Fibroblast of lung (primary cell): ENCODE data around the gene TPCN2. TPM values are rescaled to one million over a fixed set of nuclear protein-coding genes. Genes with fewer than 3 reads are reported as not detected.

Source experiments
- DNase-seq, 2 donors: peaks; one replicate each; pipeline versions ENCODE4 v3.0.0 to v3.0.0-alpha.2; 2010; ENCODE audit warnings: low read depth in 2 of 2
- H2AFZ ChIP-seq: 2 replicates; pipeline ENCODE4 v1.5.1; 2012; ENCODE audit warnings: low read length, control low read depth, inconsistent platforms
- H3K27ac ChIP-seq: 2 replicates; pipeline ENCODE4 v1.5.1; 2011; ENCODE audit warnings: low read length, control low read depth; ENCODE audit not compliant: insufficient read depth
- H3K27me3 ChIP-seq: 2 replicates; pipeline ENCODE4 v1.5.1; 2011; ENCODE audit warnings: mild to moderate bottlenecking, low read length; ENCODE audit not compliant: control insufficient read depth, insufficient read depth
- H3K36me3 ChIP-seq: 2 replicates; pipeline ENCODE4 v1.5.1; 2011; ENCODE audit warnings: low read length; ENCODE audit not compliant: control insufficient read depth, insufficient read depth
- H3K4me1 ChIP-seq: 2 replicates; pipeline ENCODE4 v1.5.1; 2011; ENCODE audit warnings: low read length; ENCODE audit not compliant: control insufficient read depth, insufficient read depth; ENCODE audit errors: extremely low read depth
- H3K4me2 ChIP-seq: 2 replicates; pipeline ENCODE4 v1.5.1; 2011; ENCODE audit warnings: low read length, control low read depth; ENCODE audit not compliant: insufficient read depth; ENCODE audit errors: extremely low read depth
- H3K4me3 ChIP-seq, 4 experiments: fragments of 200-600 bp in 1 of 4; sonication (generic) in 1 of 4; replicated peaks in 1 of 4; 2 replicates each; pipeline ENCODE4 v1.5.1; 2011 to 2016; ENCODE audit warnings: low read length in 4 of 4, low read depth in 3 of 4, mild to moderate bottlenecking in 3 of 4, control low read depth in 2 of 4, inconsistent platforms in 1 of 4, mixed read lengths in 1 of 4; ENCODE audit not compliant: insufficient read depth in 1 of 4; ENCODE audit errors: control extremely low read depth in 1 of 4
- H3K79me2 ChIP-seq: 2 replicates; pipeline ENCODE4 v1.5.1; 2012; ENCODE audit warnings: mild to moderate bottlenecking, low read length, inconsistent platforms; ENCODE audit not compliant: control insufficient read depth, insufficient read depth
- H3K9ac ChIP-seq: 2 replicates; pipeline ENCODE4 v1.5.1; 2011; ENCODE audit warnings: mild to moderate bottlenecking, low read length, control low read depth; ENCODE audit not compliant: insufficient read depth
- H3K9me3 ChIP-seq: 2 replicates; pipeline ENCODE4 v1.5.1; 2012; ENCODE audit warnings: low read depth, low read length; ENCODE audit not compliant: control insufficient read depth, insufficient read depth
- H4K20me1 ChIP-seq: 2 replicates; pipeline ENCODE4 v1.5.1; 2011; ENCODE audit warnings: low read length; ENCODE audit not compliant: control insufficient read depth, insufficient read depth; ENCODE audit errors: extremely low read depth
- EZH2 ChIP-seq: IDR thresholded peaks from 2 replicates; pipeline ENCODE4 v1.5.1; 2012; ENCODE audit warnings: low read length, control low read depth, mild to moderate bottlenecking; ENCODE audit errors: missing control alignments
- polyA plus RNA-seq, 2 donors: library from polyadenylated mRNA; depleted of rRNA in 1 of 2; stranded (reverse) in 1 of 2; unstranded in 1 of 2; fragments of >200 nt; gene quantifications; 2 replicates each; pipeline ENCODE4 v1.2.1, GENCODE V29; 2011 to 2012; ENCODE audit warnings: missing spikeins in 1 of 2
- total RNA-seq: library from RNA; depleted of rRNA; stranded (reverse); fragments of >200 nt; gene quantifications from 2 replicates; pipeline ENCODE4 v1.2.1, GENCODE V29; 2014
- TF ChIP-seq, protein P1 (sequence below), 2 donors: IDR thresholded peaks in 1 of 2; conservative IDR thresholded peaks in 1 of 2; 1 replicate in 1 of 2; 2 replicates in 1 of 2; pipeline ENCODE4 v1.5.1; 2011 to 2012; ENCODE audit warnings: low read length in 2 of 2, control low read depth in 1 of 2, inconsistent platforms in 1 of 2, low read depth in 1 of 2, mild to moderate bottlenecking in 1 of 2

TPCN2 gene
- total and polyA plus RNA-seq, 2 donors (not counting 1 experiment from before 2014, with no cell fraction given), result 9.7 to 11.7 TPM

DNA sequence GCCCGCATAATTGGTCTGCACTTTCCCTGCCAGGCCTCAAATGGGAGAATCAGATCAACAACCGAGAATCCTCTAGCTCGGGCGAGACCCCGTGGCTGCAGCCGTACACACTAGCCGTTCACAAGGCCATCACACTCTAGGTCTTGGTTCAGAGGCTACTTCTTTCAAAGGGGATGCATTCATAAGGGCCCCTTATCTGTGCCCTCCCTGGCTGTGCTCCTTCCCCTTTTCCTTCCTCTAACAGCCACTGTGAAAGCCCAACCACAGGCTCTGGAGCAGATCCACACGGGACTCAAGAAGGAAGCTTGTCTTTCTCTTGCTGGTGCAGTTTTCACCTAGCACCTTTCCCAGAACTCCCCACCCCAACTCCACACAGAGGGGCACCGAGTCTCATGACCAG lies 131.5 kb downstream of the TPCN2 start:
- DNase-seq, result no peak

GRCh38 chr11:69180726-69181125 lies 132.0 kb downstream of the TPCN2 start:
- Histone ChIP-seq H3K9me3 (no peaks in the 10 kb centered on the region), H3K4me2 (no peak overlapping the region), H3K36me3 (no peaks in the 10 kb centered on the region), H3K4me1 (no peaks in the 10 kb centered on the region), H3K9ac (no peak overlapping the region), H2AFZ (no peak overlapping the region), H4K20me1 (no peaks in the 10 kb centered on the region), H3K79me2 (no peaks in the 10 kb centered on the region), H3K27ac (no peak overlapping the region), H3K27me3 (peaks cover 11% of the 10 kb centered on the region), H3K4me3 (no peak overlapping the region)
- no peak for DNase-seq
- TF ChIP-seq, protein P1, sequence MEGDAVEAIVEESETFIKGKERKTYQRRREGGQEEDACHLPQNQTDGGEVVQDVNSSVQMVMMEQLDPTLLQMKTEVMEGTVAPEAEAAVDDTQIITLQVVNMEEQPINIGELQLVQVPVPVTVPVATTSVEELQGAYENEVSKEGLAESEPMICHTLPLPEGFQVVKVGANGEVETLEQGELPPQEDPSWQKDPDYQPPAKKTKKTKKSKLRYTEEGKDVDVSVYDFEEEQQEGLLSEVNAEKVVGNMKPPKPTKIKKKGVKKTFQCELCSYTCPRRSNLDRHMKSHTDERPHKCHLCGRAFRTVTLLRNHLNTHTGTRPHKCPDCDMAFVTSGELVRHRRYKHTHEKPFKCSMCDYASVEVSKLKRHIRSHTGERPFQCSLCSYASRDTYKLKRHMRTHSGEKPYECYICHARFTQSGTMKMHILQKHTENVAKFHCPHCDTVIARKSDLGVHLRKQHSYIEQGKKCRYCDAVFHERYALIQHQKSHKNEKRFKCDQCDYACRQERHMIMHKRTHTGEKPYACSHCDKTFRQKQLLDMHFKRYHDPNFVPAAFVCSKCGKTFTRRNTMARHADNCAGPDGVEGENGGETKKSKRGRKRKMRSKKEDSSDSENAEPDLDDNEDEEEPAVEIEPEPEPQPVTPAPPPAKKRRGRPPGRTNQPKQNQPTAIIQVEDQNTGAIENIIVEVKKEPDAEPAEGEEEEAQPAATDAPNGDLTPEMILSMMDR (conservative IDR thresholded peaks at IDR 0.05 in 1 of 2, IDR thresholded peaks at IDR 0.05 in 1 of 2; ENCODE audit: low read depth in 1 of 2, low read length in 2 of 2), result no peak
- TF ChIP-seq EZH2, result no peak

More for the DNA sequence above, 131.5 kb downstream of the TPCN2 start:
- H3K9me3 ChIP-seq, result no peaks in the 10 kb centered on the region
- H3K79me2 ChIP-seq, result no peaks in the 10 kb centered on the region
- no peak overlapping the region for H3K4me2 ChIP-seq
- H3K4me1 ChIP-seq, result no peaks in the 10 kb centered on the region
- peaks cover 14% of the 10 kb centered on the region for H3K27me3 ChIP-seq
- no peaks in the 10 kb centered on the region for H3K36me3 ChIP-seq
- no peak overlapping the region for H2AFZ ChIP-seq
- H4K20me1 ChIP-seq, result no peaks in the 10 kb centered on the region
- no peak overlapping the region for H3K9ac ChIP-seq
- H3K4me3 ChIP-seq, result no peak overlapping the region
- H3K27ac ChIP-seq, result no peak overlapping the region
- TF ChIP-seq EZH2, result no peak
- TF ChIP-seq, protein P1 (conservative IDR thresholded peaks at IDR 0.05 in 1 of 2, IDR thresholded peaks at IDR 0.05 in 1 of 2; ENCODE audit: low read depth in 1 of 2, low read length in 2 of 2), result no peak

DNA sequence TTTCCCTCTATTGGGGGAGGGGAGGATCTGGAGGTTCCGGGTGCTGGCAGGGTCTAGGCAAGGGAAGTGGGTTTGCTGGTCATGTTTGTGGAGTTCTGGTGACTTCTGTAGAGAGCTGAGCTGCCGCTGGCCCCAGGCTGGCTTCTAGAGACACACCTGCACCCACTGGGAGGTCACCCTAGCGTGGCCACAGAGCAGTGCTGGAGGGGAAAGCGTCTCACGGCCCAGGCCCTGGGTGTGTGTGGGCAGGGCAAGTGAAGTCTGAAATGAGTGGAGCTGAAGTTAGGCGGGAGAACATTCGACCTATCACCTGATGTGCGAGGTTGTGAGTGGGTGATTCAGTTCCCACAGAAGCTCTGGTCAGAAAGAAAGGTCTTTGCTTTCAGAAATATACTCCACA lies 134.9 kb downstream of the TPCN2 start:
- Histone ChIP-seq H2AFZ (no peak overlapping the region), H3K27me3 (peaks cover 9% of the 10 kb centered on the region), H3K4me1 (no peaks in the 10 kb centered on the region), H4K20me1 (no peaks in the 10 kb centered on the region), H3K9me3 (no peaks in the 10 kb centered on the region), H3K4me2 (no peak overlapping the region), H3K27ac (no peak overlapping the region), H3K79me2 (no peaks in the 10 kb centered on the region), H3K9ac (no peak overlapping the region), H3K4me3 (no peak overlapping the region), H3K36me3 (no peaks in the 10 kb centered on the region)
- DNase-seq, result no peak
- TF ChIP-seq, protein P1 (conservative IDR thresholded peaks at IDR 0.05 in 1 of 2, IDR thresholded peaks at IDR 0.05 in 1 of 2; ENCODE audit: low read depth in 1 of 2, low read length in 2 of 2), result no peak
- no peak for TF ChIP-seq EZH2

Other genes starting within 250 kb of the TPCN2 start
- 33.6 and 45.2 TPM in 2 replicates for gene CPT1A, start 207.0 kb upstream of the TPCN2 start, total RNA-seq
- gene CPT1A, start 207.0 kb upstream of the TPCN2 start, polyA plus RNA-seq, result 29.5 and 37.2 TPM in 2 replicates
- gene MRPL21, start 145.1 kb upstream of the TPCN2 start, total RNA-seq, result 40.1 and 59.9 TPM in 2 replicates
- 31.6 and 72.4 TPM in 2 replicates for gene MRPL21, start 145.1 kb upstream of the TPCN2 start, polyA plus RNA-seq
- 7.7 and 8.6 TPM in 2 replicates for gene IGHMBP2, start 145.0 kb upstream of the TPCN2 start, total RNA-seq
- gene IGHMBP2, start 145.0 kb upstream of the TPCN2 start, polyA plus RNA-seq, result 5.2 and 6.9 TPM in 2 replicates
- not detected in 2 replicates for gene MRGPRD, start 67.9 kb upstream of the TPCN2 start, total RNA-seq
- gene MRGPRD, start 67.9 kb upstream of the TPCN2 start, polyA plus RNA-seq, result not detected in 2 replicates
- 63.9 and 84.2 TPM in 2 replicates for gene MRGPRF, start 35.7 kb upstream of the TPCN2 start, total RNA-seq
- 47.5 and 88.1 TPM in 2 replicates for gene MRGPRF, start 35.7 kb upstream of the TPCN2 start, polyA plus RNA-seq
- gene SMIM38, start 107.0 kb downstream of the TPCN2 start, total RNA-seq, result 0.33 and 0.51 TPM in 2 replicates
- 0.06 TPM in 1 of 2 replicates, not detected in the other for gene SMIM38, start 107.0 kb downstream of the TPCN2 start, polyA plus RNA-seq
- gene MYEOV, start 245.2 kb downstream of the TPCN2 start, total RNA-seq, result 1.2 TPM in 1 of 2 replicates, not detected in the other
- gene MYEOV, start 245.2 kb downstream of the TPCN2 start, polyA plus RNA-seq, result 7.3 and 11.7 TPM in 2 replicates